Measurements from ENCODE around the gene ARHGAP15. TPM values are rescaled to one million over a fixed set of nuclear protein-coding genes. Genes with fewer than 3 reads are reported as not detected.

The ARHGAP15 gene
- total RNA-seq, 4 donors from 2014 or later: 0.80 to 53.1 (median 12.7) TPM

GRCh38 chr2:143608063-143608423, 478.8 kb downstream of the ARHGAP15 start:
- intact Hi-C loops (cut with DNase I; ENCODE audit: low total_unique reads) (no loop called here), in situ Hi-C loops (cut with MboI; ENCODE audit: low pct_ligation_motif_present in 1 of 4, low pct_unique_long_range_greater_than_20kb in 1 of 4, low sequenced_read_pairs in 3 of 4) (no loop called here)
- TF ChIP-seq POLR2A (IDR thresholded peaks at IDR 0.05) (no peak), EP300 (IDR thresholded peaks at IDR 0.05; ENCODE audit: low read depth) (no peak), POLR2AphosphoS5 (IDR thresholded peaks at IDR 0.05) (no peak)
- TF ChIP-seq, protein P1, sequence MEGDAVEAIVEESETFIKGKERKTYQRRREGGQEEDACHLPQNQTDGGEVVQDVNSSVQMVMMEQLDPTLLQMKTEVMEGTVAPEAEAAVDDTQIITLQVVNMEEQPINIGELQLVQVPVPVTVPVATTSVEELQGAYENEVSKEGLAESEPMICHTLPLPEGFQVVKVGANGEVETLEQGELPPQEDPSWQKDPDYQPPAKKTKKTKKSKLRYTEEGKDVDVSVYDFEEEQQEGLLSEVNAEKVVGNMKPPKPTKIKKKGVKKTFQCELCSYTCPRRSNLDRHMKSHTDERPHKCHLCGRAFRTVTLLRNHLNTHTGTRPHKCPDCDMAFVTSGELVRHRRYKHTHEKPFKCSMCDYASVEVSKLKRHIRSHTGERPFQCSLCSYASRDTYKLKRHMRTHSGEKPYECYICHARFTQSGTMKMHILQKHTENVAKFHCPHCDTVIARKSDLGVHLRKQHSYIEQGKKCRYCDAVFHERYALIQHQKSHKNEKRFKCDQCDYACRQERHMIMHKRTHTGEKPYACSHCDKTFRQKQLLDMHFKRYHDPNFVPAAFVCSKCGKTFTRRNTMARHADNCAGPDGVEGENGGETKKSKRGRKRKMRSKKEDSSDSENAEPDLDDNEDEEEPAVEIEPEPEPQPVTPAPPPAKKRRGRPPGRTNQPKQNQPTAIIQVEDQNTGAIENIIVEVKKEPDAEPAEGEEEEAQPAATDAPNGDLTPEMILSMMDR (IDR thresholded peaks at IDR 0.05): no peak
- no peak for DNase-seq
- WGBS, 2 donors (ENCODE audit: low coverage in 1 of 2): 65 to 79% methylated on average over 3 of the region's 3 CpGs
- no peaks in the 10 kb centered on the region for H3K36me3 ChIP-seq
- no peaks in the 10 kb centered on the region for H3K4me1 ChIP-seq
- H3K4me3 ChIP-seq: no peak overlapping the region
- H3K27me3 ChIP-seq: no peaks in the 10 kb centered on the region
- H3K9me3 ChIP-seq: no peaks in the 10 kb centered on the region
- H3K27ac ChIP-seq: peak overlapping the region in 1 of 4 donors; percentile 41

- in situ Hi-C loops (cut with MboI; ENCODE audit: low pct_ligation_motif_present in 1 of 4, low pct_unique_long_range_greater_than_20kb in 1 of 4, low sequenced_read_pairs in 3 of 4): no loop called here
- Histone ChIP-seq H3K36me3 (no peaks in the 10 kb centered on the region), H3K4me3 (no peak overlapping the region), H3K27ac (no peak overlapping the region), H3K4me1 (no peaks in the 10 kb centered on the region), H3K9me3 (no peaks in the 10 kb centered on the region), H3K27me3 (no peaks in the 10 kb centered on the region)
- no peak for DNase-seq
- intact Hi-C loops (cut with DNase I; ENCODE audit: low total_unique reads): no loop called here
- TF ChIP-seq POLR2A (IDR thresholded peaks at IDR 0.05) (no peak), POLR2AphosphoS5 (IDR thresholded peaks at IDR 0.05) (no peak)
- TF ChIP-seq, protein P1 (IDR thresholded peaks at IDR 0.05): no peak
These were observed 479.5 kb downstream of the ARHGAP15 start for GRCh38 chr2:143608758-143609157.

DNA sequence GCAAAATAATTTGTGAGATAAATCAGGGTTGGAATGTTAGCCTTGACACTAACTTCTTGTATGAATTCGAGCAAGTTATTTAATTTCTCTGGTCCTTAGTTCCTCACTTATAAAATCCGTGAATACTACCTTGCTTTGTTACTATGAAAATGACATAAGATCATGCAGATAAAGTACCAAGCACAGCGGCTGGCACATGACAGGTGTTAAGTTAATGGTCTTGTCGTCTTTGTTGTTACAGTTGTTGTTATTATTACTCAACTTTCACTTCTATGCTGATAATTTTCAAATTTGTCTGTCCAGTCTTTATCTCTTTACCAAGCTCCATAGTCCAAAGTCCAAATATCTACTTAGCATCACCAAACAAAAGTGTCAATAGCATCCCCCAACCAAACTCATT, 482.1 kb downstream of the ARHGAP15 start:
- no peaks in the 10 kb centered on the region for H3K4me1 ChIP-seq
- no peak for DNase-seq
- H3K4me3 ChIP-seq: no peak overlapping the region
- intact Hi-C loops (cut with DNase I; ENCODE audit: low total_unique reads) (no loop called here), in situ Hi-C loops (cut with MboI; ENCODE audit: low pct_ligation_motif_present in 1 of 4, low pct_unique_long_range_greater_than_20kb in 1 of 4, low sequenced_read_pairs in 3 of 4) (no loop called here)
- no peaks in the 10 kb centered on the region for H3K9me3 ChIP-seq
- no peak overlapping the region for H3K27ac ChIP-seq
- TF ChIP-seq POLR2A (IDR thresholded peaks at IDR 0.05) (no peak), EP300 (IDR thresholded peaks at IDR 0.05; ENCODE audit: low read depth) (no peak), POLR2AphosphoS5 (IDR thresholded peaks at IDR 0.05) (no peak)
- TF ChIP-seq, protein P1 (IDR thresholded peaks at IDR 0.05): no peak
- no peaks in the 10 kb centered on the region for H3K27me3 ChIP-seq
- no peaks in the 10 kb centered on the region for H3K36me3 ChIP-seq
- WGBS, 2 donors (ENCODE audit: low coverage in 1 of 2): 80 to 92% methylated on average over 3 to 4 of the region's 4 CpGs

DNA sequence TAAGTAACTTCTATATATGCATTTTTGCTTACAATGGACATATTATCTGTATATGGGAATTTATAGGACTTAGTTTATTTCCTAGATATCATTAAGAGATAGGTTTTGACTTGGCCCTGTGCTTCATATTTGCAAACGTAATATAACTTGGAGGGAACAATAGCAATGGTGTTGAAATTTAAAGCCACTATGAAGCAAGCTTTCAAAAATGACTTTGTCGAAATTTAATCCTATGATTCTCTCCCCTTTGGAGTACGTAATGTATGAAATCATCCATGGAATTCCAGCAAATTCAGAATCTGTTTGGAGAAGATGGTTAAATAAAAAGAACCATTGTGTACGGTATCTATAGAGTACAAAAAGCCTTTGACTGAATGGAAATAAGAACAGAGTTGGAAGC, 486.3 kb downstream of the ARHGAP15 start:
- H3K4me1 ChIP-seq: no peaks in the 10 kb centered on the region
- no peaks in the 10 kb centered on the region for H3K36me3 ChIP-seq
- TF ChIP-seq, protein P1 (IDR thresholded peaks at IDR 0.05): no peak
- TF ChIP-seq EP300 (IDR thresholded peaks at IDR 0.05; ENCODE audit: low read depth): no peak
- no peak for TF ChIP-seq POLR2AphosphoS5 (IDR thresholded peaks at IDR 0.05)
- TF ChIP-seq POLR2A (IDR thresholded peaks at IDR 0.05): no peak
- WGBS, 2 donors (ENCODE audit: low coverage in 1 of 2): 89 to 93% methylated on average over 4 of the region's 4 CpGs
- H3K4me3 ChIP-seq: no peak overlapping the region
- H3K27me3 ChIP-seq: no peaks in the 10 kb centered on the region
- H3K27ac ChIP-seq: no peak overlapping the region
- in situ Hi-C loops (cut with MboI; ENCODE audit: low pct_ligation_motif_present in 1 of 4, low pct_unique_long_range_greater_than_20kb in 1 of 4, low sequenced_read_pairs in 3 of 4): no loop called here
- no peaks in the 10 kb centered on the region for H3K9me3 ChIP-seq
- intact Hi-C loops (cut with DNase I; ENCODE audit: low total_unique reads): no loop called here
- no peak for DNase-seq

Data from transverse colon (tissue), 4 donors.